ENCODE measurements around the gene SEMA5A.

SEMA5A gene

GRCh38 chr5:9265441-9266287, 280.2 kb downstream of the SEMA5A start:
- DNase-seq = peak; percentile 16

GRCh38 chr5:9264301-9264700, 281.6 kb downstream of the SEMA5A start:
- DNase-seq = no peak

- no peak for DNase-seq
Observed at GRCh38 chr5:9263656-9264055, 282.2 kb downstream of the SEMA5A start.

GRCh38 chr5:9251379-9251980, 294.4 kb downstream of the SEMA5A start:
- no peak for DNase-seq

GRCh38 chr5:9249231-9249630, 296.6 kb downstream of the SEMA5A start:
- no peak for DNase-seq

- DNase-seq = no peak
Observed at GRCh38 chr5:9245071-9245470, 300.8 kb downstream of the SEMA5A start.

GRCh38 chr5:9244417-9244816, 301.5 kb downstream of the SEMA5A start:
- DNase-seq = no peak

GRCh38 chr5:9241479-9242305, 304.2 kb downstream of the SEMA5A start:
- no peak for DNase-seq

GRCh38 chr5:9240431-9240830, 305.4 kb downstream of the SEMA5A start:
- DNase-seq = no peak

GRCh38 chr5:9239626-9240025, 306.2 kb downstream of the SEMA5A start:
- no peak for DNase-seq

GRCh38 chr5:9239071-9239470, 306.8 kb downstream of the SEMA5A start:
- DNase-seq = no peak

- DNase-seq = no peak
Observed at GRCh38 chr5:9233712-9234111, 312.2 kb downstream of the SEMA5A start.

- DNase-seq = no peak
Observed at GRCh38 chr5:9233035-9233434, 312.8 kb downstream of the SEMA5A start.

- no peak for DNase-seq
Observed at GRCh38 chr5:9231842-9232241, 314.0 kb downstream of the SEMA5A start.

GRCh38 chr5:9230355-9230754, 315.5 kb downstream of the SEMA5A start:
- DNase-seq = no peak

- no peak for DNase-seq
Observed at GRCh38 chr5:9226016-9226536, 319.8 kb downstream of the SEMA5A start.

GRCh38 chr5:9222054-9222976, 323.6 kb downstream of the SEMA5A start:
- no peak for DNase-seq

- DNase-seq = no peak
Observed at GRCh38 chr5:9218358-9218757, 327.5 kb downstream of the SEMA5A start.

GRCh38 chr5:9212605-9213004, 333.3 kb downstream of the SEMA5A start:
- no peak for DNase-seq

GRCh38 chr5:9209846-9210492, 335.9 kb downstream of the SEMA5A start:
- DNase-seq = no peak

GRCh38 chr5:9207817-9208418, 338.0 kb downstream of the SEMA5A start:
- no peak for DNase-seq
